GM04503 (cell line): ENCODE data around the gene SCAMP2.

Experiments used
- DNase-seq: peaks from one replicate; pipeline ENCODE4 v3.0.0-alpha.2; 2012; ENCODE audit warnings: low read depth

Gene SCAMP2

DNA sequence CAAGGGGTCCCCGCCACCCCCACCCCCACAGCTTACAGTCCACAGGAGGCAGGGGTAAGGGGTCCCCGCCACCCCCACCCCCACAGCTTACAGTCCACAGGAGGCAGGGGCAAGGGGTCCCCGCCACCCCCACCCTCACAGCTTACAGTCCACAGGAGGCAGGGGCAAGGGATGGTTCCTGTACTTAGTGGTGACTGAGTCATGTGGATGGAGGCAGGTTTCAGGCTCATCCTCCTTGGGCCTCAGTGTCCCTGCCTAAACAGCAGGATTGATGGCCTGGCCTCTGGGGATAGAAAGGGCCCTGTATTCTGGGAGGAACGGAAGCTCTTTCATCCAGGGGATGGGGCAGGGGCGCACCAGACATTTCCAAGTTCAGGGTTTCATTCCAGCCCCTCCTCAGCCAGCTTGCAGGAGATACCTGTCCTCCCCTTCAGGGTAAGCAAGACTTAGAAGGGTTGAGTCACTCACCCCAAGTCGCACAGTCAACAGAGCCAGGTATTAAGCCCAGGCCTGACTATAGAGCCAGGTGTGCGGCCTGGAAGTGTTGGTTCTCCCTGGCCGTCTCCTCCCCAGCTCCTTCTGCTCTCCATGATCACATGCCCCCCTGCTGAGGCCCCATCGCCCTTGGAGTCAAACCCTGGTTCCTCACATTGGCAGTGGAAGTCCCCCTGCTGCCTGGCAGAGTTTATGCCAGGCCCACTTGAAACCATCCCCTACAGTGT, 78.8 kb downstream of the SCAMP2 start:
- no peak for DNase-seq
